Stimulated activated CD4-positive, alpha-beta T cell treated with anti-CD3 and anti-CD28 coated beads, TNF-alpha, amount 100 ng/mL, for 4 hours (primary cell): ENCODE data around the gene PWWP2B.

Source experiments
- DNase-seq, 3 experiments: peaks; one replicate each; pipeline ENCODE4 v3.0.0-alpha.2; 2020; ENCODE audit warnings: low read depth in 3 of 3

PWWP2B gene

GRCh38 chr10:132419538-132420468 lies 22.8 kb downstream of the PWWP2B start:
- DNase-seq, result no peak

GRCh38 chr10:132420469-132420980 lies 23.5 kb downstream of the PWWP2B start:
- DNase-seq, result no peak

GRCh38 chr10:132420981-132421846 lies 24.2 kb downstream of the PWWP2B start:
- no peak for DNase-seq

GRCh38 chr10:132421847-132422751 lies 25.1 kb downstream of the PWWP2B start:
- no peak for DNase-seq

- no peak for DNase-seq
Observed at GRCh38 chr10:132422903-132423825, 26.2 kb downstream of the PWWP2B start.

GRCh38 chr10:132423966-132424861 lies 27.2 kb downstream of the PWWP2B start:
- DNase-seq, result no peak

- DNase-seq, result no peak
Observed at GRCh38 chr10:132425029-132425756, 28.2 kb downstream of the PWWP2B start.

GRCh38 chr10:132425757-132426155 lies 28.8 kb downstream of the PWWP2B start:
- DNase-seq, result no peak

GRCh38 chr10:132427006-132427771 lies 30.2 kb downstream of the PWWP2B start:
- DNase-seq, result no peak

- no peak for DNase-seq
Observed at GRCh38 chr10:132427939-132428367, 31.0 kb downstream of the PWWP2B start.

- DNase-seq, result no peak
Observed at GRCh38 chr10:132428486-132428995, 31.5 kb downstream of the PWWP2B start.

GRCh38 chr10:132429281-132430230 lies 32.6 kb downstream of the PWWP2B start:
- no peak for DNase-seq

GRCh38 chr10:132430231-132430743 lies 33.3 kb downstream of the PWWP2B start:
- DNase-seq, result no peak

GRCh38 chr10:132430861-132431271 lies 33.9 kb downstream of the PWWP2B start:
- DNase-seq, result no peak

GRCh38 chr10:132431537-132432175 lies 34.7 kb downstream of the PWWP2B start:
- DNase-seq, result no peak

- no peak for DNase-seq
Observed at GRCh38 chr10:132432176-132432540, 35.2 kb downstream of the PWWP2B start.
